HG03558 (cell line): ENCODE data around the gene GPSM1.

Source experiments
- ATAC-seq: cut with Tn5 transposase; IDR thresholded peaks from one replicate; pipeline ENCODE4 v1.9.1; 2021; ENCODE audit warnings: moderate number of reproducible peaks; ENCODE audit not compliant: unreplicated experiment; ENCODE audit errors: extremely low read depth

Gene GPSM1

DNA sequence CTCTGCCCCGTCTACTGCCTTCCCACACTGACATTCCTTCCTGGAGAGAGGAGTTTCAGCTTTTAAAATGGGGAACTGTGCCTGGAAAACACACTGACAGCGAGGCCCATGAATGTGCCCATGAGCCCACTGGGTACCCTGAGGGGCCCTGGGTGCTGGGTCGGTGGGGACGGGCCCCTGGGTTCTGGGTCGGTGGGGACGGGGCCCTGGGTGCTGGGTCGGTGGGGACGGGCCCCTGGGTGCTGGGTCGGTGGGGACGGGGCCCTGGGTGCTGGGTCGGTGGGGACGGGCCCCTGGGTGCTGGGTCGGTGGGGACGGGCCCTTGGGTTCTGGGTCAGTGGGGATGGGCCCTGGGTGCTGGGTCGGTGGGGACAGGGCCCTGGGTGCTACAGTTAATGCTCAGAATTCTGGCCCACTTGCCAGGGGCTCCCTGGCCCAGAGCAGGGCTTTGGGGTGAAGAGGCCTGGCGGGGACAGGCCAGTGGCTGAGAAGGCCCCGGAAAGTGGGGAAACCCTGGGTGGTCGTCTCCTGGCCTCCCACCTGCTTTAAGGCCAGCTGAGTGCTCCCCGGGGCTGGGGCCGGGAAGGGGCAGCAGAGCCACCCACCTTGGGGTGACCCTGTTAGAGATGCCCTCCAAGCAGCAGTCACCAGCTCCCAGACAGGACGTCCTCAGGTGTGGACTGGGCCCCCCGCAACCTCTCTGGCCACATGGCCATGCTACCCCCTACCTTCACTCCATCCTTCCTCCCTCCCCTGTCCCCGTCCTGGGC is 2.5 kb downstream of the GPSM1 start:
- no peak for ATAC-seq

DNA sequence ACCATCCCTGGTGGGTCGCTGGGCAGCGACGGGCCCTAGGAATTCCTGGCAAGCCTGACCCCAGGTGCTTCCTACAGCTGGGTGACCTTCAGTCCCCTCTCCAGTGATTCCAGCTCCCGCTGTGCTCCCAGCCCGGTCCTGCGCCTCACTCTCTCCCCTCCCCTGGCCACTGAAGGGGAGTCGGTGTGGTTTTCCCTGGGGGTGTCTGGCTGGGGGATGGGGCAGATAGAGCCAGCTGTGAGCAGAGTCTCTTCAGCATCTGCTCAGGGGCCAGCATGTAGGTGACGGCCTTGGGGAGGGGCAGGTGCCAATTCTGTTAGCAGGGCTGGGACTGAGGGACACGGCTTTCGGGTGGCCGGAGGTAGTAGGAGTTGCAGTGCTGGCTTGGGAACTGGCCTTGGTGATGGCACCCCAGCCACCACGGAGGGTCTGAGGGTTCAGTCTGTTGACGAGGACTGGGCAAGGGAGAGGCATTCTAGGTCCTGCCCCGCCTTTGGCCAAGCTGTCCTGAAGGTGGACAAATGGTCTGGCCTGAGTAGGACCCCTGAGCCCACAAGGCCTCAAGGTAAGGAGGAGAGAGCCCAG is 3.2 kb downstream of the GPSM1 start:
- no peak for ATAC-seq

DNA sequence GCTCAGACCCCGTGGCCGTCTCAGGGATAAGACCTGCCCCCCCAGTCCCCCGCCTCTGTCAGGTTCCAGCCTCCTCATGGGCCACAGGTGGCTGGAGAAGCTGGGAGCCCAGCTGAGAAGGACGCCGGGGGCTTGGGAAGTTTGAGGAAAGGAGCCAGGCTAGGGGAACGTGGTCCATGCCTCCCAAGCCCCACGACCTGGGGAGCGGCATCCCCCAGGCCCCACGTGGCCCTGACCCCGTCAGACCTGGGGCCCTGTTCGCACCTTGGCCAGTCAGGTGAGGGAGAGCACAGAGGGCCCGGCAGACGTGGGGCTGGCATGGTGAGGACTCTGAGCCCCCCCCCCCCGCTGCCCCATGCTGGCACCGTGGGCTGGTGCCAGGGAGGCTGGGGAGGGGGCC is 3.7 kb downstream of the GPSM1 start:
- no peak for ATAC-seq

DNA sequence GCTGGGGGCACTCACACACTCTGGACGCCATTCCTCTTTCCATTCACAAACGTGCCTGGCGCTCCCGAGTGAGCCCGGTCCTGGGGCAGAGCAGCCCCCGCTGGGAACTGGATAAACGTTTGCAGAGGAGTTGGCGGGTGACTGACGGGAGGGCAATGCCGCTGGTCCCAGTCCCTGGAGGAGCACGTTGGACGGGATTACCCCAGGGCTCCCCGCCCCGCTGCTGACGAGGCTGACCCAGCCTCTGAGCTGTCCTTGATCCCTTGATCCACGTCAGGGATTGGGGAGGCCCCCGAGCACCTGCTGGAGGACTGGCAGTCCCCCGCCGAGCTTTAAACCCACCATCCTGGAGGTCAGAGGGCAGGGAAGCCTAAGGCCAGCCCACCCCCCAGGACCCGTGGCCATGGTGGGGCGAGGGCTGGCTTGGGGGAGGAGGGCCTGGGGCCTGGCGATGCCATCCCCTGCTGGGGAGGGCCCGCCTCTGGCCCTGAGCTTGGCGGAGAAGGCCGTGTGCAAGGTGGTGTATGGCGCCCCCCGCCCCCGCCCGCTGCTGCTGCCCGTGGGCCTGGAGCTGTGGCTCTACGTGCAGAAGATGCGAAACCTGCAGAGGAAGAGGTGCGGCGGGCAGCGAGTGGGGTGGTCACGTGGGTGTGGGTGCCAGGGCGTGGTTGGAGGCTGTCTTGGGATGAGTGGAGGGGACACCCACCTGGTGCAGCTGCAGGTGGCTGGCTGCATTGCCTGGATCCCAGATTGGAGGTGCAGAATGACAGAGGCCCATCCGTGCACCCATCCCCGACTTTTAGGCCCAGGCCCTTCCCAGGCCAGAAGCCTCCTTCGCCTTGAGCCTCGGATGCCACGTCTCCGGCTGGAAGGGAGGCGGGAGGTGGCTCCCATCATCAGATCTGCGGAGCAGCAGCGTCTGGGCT is 4.5 kb downstream of the GPSM1 start:
- no peak for ATAC-seq

DNA sequence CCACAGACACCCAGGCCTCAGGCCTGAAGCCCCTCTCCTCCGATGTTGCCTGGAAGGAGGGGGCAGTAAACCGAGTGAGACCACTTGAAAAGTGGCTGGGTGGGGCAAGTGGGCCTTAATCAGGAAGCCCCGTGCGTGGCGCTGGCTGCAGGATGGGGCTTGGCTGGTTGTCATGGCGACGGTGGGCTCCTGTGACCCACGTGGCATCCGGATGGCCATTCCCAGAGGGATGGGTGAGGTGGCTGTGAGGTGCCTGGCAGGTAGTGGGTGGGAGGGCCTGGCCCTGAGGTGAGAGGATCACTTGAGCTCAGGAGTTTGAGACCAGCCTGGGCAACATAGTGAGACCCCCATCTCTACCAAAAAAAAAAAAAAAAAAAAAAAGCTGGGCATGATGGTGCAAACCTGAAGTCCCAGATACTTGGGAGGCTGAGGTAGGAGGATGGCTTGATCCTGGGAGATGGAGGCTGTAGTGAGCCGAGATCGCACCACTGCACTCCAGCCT is 5.2 kb downstream of the GPSM1 start:
- ATAC-seq, result no peak

DNA sequence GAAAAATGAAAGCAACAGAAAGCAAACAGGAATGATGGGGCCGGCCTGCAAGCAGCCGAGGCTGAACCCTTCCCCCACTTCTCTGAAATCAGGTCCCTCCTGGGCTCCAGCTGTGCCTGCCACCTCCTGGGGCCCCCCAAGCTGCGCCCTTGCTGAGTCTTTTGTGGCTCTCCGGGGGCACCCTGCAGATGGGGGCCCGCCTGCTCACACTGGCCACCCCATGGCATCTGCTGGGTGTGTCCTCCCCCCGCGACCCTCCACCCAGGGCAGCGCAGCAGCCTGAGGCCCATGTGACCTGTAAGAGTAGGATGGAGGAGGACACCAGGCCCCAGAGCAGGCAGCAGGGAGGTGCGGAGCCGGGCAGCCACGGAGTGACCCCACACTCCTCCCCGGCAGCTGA is 5.7 kb downstream of the GPSM1 start:
- no peak for ATAC-seq

DNA sequence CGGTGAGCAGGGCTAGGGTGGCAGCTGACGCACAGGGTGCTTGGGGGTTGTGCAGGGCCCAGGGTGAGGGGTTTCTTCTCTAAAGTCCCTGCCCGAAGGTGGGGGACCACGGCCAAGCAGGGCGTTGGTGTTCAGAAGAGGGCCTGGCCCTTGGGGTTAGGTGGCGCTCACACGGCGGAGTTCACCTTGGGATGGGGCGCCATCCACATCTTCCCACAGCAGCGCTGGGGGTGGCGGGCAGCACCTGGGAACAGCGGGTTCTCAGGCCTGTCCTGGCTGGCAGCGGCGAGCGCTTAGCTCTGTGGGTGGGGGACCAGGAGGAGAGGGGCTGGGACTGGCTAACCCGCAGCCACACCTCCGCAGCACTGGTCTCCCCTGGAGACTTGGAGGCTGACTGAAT is 6.1 kb downstream of the GPSM1 start:
- ATAC-seq, result no peak

DNA sequence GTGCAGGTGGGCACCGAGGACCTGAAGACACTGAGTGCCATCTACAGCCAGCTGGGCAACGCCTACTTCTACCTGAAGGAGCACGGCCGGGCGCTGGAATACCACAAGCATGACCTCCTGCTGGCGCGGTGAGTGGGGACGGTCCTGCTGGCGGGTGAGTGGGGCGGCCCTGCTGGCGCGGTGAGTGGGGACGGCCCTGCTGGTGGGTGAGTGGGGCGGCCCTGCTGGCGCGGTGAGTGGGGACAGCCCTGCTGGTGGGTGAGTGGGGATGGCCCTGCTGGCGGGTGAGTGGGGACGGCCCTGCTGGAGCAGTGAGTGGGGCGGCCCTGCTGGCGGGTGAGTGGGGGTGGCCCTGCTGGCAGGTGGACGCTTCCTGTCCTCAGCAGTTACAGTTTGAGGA is 7.2 kb downstream of the GPSM1 start:
- no peak for ATAC-seq

DNA sequence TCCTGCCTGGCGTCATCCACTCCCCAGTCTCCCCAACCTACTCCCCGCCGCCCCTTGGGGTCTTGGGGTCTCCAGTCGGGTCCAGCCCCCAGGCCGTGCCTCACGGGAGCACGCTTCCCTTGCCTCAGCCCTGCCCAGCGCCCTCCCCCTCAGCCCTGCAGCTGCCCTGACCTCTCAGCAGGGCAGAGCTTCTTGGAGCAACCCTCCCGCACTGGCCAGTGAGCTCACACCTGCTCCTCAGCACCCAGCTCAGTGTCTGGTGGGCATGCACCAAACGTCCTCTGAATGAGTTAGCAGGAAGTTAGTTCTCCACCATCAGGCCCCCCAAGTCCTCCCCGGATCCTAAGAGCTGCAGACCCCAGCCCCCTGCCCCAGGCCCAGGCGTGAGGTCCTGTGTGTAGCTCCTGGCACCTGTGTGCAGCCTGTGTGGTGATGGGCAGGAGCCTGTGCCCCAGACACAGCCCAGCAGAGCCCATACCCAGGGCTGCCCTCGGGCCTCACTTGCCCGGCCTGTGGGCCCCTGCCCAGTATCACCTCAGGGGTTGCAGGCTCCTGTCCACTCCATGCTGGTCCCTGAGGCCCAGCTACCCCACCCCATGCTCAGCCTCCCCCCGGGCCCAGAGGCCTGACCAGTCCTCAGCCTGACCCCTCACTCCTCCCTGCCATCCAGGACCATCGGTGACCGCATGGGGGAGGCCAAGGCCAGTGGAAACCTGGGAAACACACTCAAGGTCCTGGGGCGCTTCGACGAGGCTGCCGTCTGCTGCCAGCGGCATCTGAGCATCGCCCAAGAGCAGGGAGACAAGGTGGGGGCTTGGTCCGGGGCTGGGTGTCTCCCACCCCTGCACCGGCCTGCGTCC is 8.2 kb downstream of the GPSM1 start:
- ATAC-seq, result no peak

DNA sequence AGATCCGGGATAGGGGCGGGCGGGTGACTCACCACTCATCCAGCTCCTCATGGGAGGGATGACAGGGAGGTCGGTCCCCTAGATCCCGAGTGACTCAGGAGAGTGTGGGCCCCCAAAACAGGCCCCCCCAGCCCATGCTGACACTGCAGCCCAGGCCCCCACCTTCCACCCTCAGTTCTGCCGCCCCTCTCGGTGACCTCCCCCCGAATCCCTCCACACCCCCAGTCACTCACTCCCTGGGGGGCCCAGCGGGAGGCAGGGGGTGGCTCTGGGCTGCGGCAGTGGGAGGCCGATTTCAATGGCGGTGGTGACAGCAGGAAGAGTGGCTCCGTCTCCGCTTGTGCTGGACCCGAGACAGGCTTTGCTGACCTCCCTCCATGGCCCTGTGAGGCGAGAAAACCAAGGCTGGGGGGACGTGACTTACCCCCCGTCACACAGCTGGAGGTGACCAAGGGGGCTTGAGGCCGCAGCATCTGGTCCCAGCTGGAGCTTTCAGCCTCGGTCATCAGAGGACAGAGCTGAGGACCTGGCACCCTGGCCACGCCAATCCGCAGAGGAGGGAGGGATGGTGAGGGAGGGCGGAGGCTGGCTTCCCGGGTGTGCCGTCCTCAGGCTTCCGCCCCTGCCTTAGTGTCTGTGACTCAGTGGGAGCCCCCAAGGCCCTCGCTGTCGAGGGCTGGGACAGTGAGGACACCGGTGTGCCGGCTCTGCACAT is 9.0 kb downstream of the GPSM1 start:
- no peak for ATAC-seq

DNA sequence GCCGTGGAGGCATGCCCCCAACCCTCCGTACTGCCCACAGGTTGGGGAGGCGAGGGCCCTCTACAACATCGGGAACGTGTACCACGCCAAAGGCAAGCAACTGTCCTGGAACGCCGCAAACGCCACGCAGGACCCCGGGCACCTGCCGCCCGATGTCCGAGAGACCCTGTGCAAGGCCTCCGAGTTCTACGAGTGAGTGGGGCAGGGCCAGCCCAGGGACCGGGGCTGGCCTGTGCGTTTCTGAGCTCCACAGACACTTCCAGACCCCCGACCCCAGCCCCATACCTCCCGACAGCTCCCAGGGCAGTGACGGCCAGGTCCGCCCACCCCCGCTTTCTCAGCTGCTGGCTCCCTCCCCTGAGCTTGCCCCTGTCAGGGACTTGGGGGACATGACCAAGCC is 9.5 kb downstream of the GPSM1 start:
- no peak for ATAC-seq

DNA sequence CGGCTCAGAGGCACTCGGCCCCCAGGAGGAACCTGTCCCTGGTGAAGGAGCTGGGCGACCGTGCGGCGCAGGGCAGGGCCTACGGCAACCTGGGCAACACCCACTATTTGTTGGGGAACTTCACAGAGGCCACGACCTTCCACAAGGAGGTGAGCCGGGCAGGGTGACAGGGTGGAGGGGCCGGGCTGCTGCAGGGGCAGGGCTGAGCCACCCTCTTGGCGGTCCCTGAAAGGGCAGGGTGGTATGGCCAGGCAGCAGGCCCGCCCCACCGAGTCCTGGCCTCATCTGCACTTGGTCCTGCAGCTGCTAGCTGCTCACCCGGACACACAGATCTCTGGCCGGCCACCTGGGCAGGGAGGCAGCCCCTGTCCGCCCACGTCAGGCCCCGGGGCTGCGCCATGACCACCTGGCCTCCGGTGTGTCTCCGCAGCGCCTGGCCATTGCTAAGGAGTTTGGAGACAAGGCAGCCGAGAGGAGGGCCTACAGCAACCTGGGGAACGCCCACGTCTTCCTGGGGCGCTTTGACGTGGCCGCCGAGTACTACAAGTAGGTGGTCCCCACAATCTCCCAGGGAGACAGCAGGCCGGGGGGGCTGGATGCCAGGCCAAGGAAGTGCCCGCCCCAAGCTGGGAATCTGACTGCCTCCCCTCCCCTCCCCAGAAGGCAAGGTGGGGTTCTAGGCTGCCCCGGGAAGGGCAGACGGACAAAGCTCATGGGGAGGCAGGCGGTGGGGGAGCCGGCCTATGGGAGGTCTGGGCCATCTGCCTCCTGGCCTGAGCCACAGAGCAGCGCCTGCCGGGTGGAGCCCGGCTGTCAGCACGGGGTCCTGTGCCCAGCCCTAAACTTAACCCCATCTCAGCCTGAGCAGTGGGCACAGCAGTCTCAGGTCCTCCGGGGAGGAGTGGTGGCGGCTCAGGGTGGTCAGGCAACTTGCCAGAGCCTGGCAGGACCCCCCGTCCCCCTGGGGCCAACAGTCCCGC is 10.4 kb downstream of the GPSM1 start:
- ATAC-seq, result no peak

DNA sequence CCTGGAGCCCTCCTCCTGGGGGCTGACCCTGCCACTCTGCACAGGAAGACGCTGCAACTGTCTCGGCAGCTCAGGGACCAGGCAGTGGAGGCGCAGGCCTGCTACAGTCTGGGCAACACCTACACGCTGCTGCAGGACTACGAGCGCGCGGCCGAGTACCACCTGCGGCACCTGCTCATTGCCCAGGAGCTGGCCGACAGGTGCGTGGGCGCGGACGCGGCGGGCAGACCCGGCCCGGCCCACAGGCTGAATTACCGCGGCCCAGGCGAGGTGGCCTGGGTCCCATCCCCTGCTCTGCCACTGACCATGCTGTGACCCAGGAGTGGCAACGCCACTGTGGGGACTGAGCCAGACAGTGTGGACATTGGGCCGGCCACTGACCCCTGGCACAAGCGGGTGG is 11.2 kb downstream of the GPSM1 start:
- no peak for ATAC-seq

DNA sequence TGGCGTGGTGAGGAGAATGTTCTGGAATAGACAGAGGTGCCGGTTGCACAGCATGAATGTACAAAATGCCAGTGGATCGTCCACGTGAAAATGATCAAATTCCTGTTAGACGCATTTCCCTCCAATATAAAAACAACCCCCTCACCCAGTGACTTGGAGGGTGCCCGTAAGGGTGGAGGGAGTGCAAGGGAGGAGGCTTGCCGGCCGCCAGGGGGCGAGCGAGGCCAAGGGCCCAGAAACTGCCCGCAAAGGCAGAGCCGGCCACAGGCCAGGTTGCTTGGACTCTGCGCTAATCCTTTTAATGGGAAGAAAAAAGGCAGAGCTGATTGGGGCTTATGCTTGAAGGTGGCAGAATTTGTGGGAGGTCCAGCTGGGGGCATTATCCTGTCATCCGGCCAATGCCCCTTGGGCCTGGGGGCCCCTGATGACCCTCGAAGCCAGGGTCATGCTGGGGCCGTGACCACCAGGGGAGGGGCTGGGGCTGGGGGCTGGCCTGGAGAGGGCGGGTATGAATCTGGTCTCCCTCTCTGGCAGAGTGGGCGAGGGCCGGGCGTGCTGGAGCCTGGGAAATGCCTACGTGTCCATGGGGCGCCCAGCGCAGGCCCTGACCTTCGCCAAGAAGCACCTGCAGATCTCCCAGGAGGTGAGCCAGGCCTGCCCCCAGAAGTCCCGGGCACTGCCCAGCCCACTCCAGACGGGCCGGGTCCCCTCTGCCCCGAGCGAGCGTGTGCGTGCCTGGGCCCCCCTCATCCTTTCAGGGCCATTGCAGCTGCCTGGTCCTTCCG is 12.0 kb downstream of the GPSM1 start:
- no peak for ATAC-seq

DNA sequence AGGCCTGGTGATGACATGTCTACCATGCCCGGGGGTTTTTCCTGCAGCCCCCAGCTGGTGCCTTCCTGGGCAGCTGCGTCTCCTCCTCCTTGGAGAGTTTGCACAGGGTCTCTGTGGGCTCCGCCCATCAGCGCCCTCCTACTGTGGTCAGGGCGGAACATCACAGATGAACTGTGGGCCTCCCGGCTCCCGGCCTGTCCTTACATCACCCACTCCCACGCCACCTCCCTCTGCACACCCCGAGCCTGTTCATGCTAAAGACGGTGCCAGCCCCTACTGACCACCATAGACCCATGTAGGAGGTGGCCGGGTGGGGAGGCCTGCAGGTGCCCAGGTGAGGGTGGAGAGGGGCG is 12.6 kb downstream of the GPSM1 start:
- no peak for ATAC-seq

DNA sequence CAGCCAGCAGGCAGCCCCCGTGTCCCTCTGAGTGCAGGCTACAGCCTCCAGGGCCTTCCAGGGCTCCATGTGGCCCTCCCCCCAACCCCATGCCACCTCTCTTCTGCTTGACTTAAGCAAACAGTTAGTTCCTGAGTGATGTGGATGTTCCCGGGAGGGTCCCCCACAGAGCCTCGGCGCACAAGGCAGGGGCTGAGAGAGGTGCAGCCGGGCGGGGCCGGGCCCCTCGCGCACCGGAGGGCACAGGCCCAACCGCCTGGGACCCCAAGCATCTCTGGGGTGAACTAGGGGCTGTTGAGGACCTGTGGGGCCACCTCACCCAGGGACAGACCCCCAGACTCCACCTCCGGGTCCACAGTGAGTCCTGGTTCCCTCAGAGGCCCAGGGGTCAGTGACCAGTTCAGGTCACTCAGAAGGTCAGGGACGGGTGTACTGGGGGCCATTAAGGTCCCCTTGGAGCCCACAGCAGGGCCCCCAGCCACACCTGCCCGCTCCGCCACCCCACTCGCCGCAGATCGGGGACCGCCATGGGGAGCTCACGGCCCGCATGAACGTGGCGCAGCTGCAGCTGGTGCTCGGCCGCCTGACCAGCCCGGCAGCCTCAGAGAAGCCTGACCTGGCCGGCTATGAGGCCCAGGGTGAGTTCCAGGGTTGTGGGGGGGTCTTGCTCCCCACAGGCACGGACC is 13.2 kb downstream of the GPSM1 start:
- ATAC-seq, result no peak

DNA sequence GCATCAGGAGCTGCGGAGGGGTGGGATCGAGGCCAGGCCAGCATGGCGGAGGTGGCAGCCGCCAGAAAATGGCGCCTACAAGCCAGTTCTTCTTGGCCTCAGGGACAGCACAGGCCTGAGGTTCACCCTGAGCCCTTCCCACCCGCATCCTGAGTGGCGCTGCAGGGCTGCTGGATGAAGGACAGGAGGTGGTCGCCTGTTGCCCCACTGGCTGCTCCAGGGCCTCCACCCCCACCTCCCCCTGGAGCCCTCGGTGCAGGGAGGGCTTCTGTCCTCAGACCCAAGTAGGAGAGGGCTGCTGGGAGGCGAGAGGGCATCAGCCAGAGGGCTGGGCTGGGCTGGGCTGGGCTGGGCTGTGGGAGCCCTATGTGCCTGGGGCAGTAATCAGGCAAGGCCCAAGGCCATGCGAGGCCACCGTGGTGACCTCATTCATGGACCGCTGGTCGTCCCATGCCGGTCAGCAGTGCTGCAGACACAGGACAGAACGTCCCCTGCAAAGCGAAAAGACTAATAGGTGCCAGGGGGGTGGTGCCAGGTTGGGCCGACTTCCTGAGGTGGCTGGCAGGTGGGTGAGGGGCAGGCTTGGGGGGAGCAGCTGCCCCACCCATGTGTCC is 13.8 kb downstream of the GPSM1 start:
- no peak for ATAC-seq
